Neural cell (in vitro differentiated cells): Measurements from ENCODE around the gene DNAH8. TPM values are rescaled to one million over a fixed set of nuclear protein-coding genes. Genes with fewer than 3 reads are reported as not detected.

Experiments
- H2AFZ ChIP-seq: fragments of 200-600, 300-800 bp; sonication (generic), shearing (Covaris generic); 2 replicates; pipeline ENCODE4 v1.6.0; 2014; ENCODE audit warnings: low read depth, mild to moderate bottlenecking, antibody characterized with exemption, low read length, moderate library complexity
- H3F3A ChIP-seq: fragments of 200-600 bp; shearing (Covaris generic); 2 replicates; pipeline ENCODE4 v1.6.1; 2016; ENCODE audit warnings: mild to moderate bottlenecking, moderate library complexity, mixed read lengths, antibody characterized with exemption, low read length; ENCODE audit not compliant: insufficient read depth, poor library complexity, severe bottlenecking
- H3K27ac ChIP-seq: fragments of 200-600, 300-800 bp; sonication (generic), shearing (Covaris generic); 2 replicates; pipeline ENCODE4 v1.5.1; 2014; ENCODE audit warnings: mild to moderate bottlenecking, low read length, moderate library complexity
- H3K27me3 ChIP-seq: fragments of 300-800, 200-600 bp; sonication (generic), shearing (Covaris generic); 2 replicates; pipeline ENCODE4 v1.6.0; 2014; ENCODE audit warnings: mild to moderate bottlenecking, low read depth, low read length, moderate library complexity; ENCODE audit not compliant: insufficient read depth
- H3K36me3 ChIP-seq: fragments of 300-800, 200-600 bp; sonication (generic), shearing (Covaris generic); 2 replicates; pipeline ENCODE4 v1.5.1; 2014; ENCODE audit warnings: mild to moderate bottlenecking, antibody characterized with exemption, low read length, moderate library complexity; ENCODE audit not compliant: insufficient read depth
- H3K4me2 ChIP-seq: fragments of 300-800, 200-600 bp; sonication (generic), shearing (Covaris generic); 2 replicates; pipeline ENCODE4 v1.6.0; 2014; ENCODE audit warnings: mild to moderate bottlenecking, low read length
- H3K4me3 ChIP-seq: fragments of 300-800, 200-600 bp; sonication (generic), shearing (Covaris generic); 2 replicates; pipeline ENCODE4 v1.5.1; 2014; ENCODE audit warnings: mild to moderate bottlenecking, low read length, moderate library complexity
- H3K79me2 ChIP-seq: fragments of 200-600 bp; shearing (Covaris generic); replicated peaks from 2 replicates; pipeline ENCODE4 v1.6.0; 2014; ENCODE audit warnings: mild to moderate bottlenecking, low read length, moderate library complexity; ENCODE audit not compliant: insufficient read depth
- H3K9ac ChIP-seq: fragments of 300-800, 200-600 bp; sonication (generic), shearing (Covaris generic); 2 replicates; pipeline ENCODE4 v1.6.1; 2016; ENCODE audit warnings: mild to moderate bottlenecking, low read length, mixed read lengths
- H3K9me2 ChIP-seq: fragments of 200-600 bp; shearing (Covaris generic); 2 replicates; pipeline ENCODE4 v1.6.1; 2016; ENCODE audit warnings: mild to moderate bottlenecking, low read length, mixed read lengths; ENCODE audit not compliant: insufficient read depth
- H3K9me3 ChIP-seq: fragments of 200-600, 300-800 bp; sonication (generic), shearing (Covaris generic); 2 replicates; pipeline ENCODE4 v1.6.1; 2016; ENCODE audit warnings: mild to moderate bottlenecking, mixed run types, low read length, moderate library complexity, mixed read lengths
- H4K20me1 ChIP-seq: fragments of 200-600 bp; shearing (Covaris generic); 2 replicates; pipeline ENCODE4 v1.6.1; 2016; ENCODE audit warnings: mild to moderate bottlenecking, mixed run types; ENCODE audit not compliant: insufficient read depth
- EP300 ChIP-seq: fragments of 450-650 bp; conservative IDR thresholded peaks from 2 replicates; pipeline ENCODE4 v1.6.1; 2014; ENCODE audit warnings: antibody characterized with exemption, mild to moderate bottlenecking, moderate library complexity; ENCODE audit not compliant: poor library complexity, severe bottlenecking
- EZH2 ChIP-seq: fragments of 200-600, 300-800 bp; shearing (Covaris generic), sonication (generic); IDR thresholded peaks from 2 replicates; pipeline ENCODE4 v1.6.1; 2014; ENCODE audit warnings: antibody characterized with exemption, low read length, borderline replicate concordance, mild to moderate bottlenecking; ENCODE audit not compliant: insufficient read depth, poor library complexity, severe bottlenecking
- MXI1 ChIP-seq: fragments of 450-650 bp; conservative IDR thresholded peaks from 2 replicates; pipeline ENCODE4 v1.6.1; 2014; ENCODE audit warnings: antibody characterized with exemption, mild to moderate bottlenecking; ENCODE audit not compliant: poor library complexity, severe bottlenecking
- POLR2AphosphoS5 ChIP-seq: IDR thresholded peaks from 2 replicates; pipeline ENCODE4 v1.6.1; 2012
- RAD21 ChIP-seq: fragments of 450-650 bp; conservative IDR thresholded peaks from 2 replicates; pipeline ENCODE4 v1.6.1; 2014; ENCODE audit warnings: antibody characterized with exemption, mild to moderate bottlenecking, moderate library complexity
- SMC3 ChIP-seq: fragments of 450-650 bp; conservative IDR thresholded peaks from 2 replicates; pipeline ENCODE4 v1.6.1; 2014; ENCODE audit warnings: antibody characterized with exemption, mild to moderate bottlenecking, moderate library complexity; ENCODE audit not compliant: poor library complexity
- TAF1 ChIP-seq: IDR thresholded peaks from 2 replicates; pipeline ENCODE4 v1.6.1; 2012; ENCODE audit warnings: low read depth
- polyA plus RNA-seq: library from polyadenylated mRNA; depleted of rRNA; stranded (reverse); fragments of >200 nt; gene quantifications from 2 replicates; pipeline ENCODE4 v1.2.3, GENCODE V29; 2014
- TF ChIP-seq, protein P1 (sequence below): fragments of 450-650 bp; IDR thresholded peaks from 2 replicates; pipeline ENCODE4 v1.5.1; 2014; ENCODE audit warnings: antibody characterized with exemption, mild to moderate bottlenecking, moderate library complexity; ENCODE audit not compliant: poor library complexity, severe bottlenecking
- TF ChIP-seq, protein P2 (sequence below): IDR thresholded peaks from 2 replicates; pipeline ENCODE4 v1.6.1; 2012; ENCODE audit warnings: borderline replicate concordance

DNAH8 gene
- polyA plus RNA-seq, 1 donor from 2014 or later = 0.07 TPM

DNA sequence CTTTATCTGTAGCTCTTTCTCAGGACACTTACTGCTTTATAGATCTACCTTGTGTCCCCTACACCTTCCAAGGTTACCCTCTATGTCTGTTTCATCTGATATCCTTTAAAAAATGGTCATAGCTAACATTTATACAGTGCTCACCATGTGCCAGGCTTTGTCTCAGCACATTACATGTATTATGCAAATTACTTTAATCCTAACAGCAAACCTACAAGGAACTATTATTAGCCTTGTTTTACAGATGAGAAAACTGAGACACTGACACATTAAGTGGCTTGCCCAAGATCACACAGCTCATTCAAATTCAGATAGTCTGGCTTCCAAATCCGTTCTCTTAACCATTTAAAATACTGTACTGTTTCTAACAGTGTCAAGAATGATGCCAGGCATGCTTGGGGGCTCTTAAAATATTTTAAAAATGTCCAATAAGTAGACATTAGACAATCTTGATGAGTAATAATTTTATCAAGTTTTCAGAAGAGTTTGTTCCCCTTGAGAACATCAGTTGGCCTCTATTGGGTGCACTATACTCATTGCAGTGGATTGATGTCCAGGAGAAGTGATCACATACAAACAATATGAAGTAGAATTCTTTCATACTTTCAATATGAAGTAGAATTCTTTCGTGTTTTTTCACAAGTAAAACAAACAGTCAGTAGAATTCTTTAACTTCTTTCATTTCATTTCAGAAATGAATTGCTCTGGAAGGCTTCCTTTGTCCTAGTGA lies 69.6 kb downstream of the DNAH8 start:
- peak overlapping the region; percentile 60 for H3K4me2 ChIP-seq
- H3K9ac ChIP-seq = peak overlapping the region; percentile 36
- peak overlapping the region; percentile 67 for H3K27ac ChIP-seq
- no peaks in the 10 kb centered on the region for H4K20me1 ChIP-seq
- no peaks in the 10 kb centered on the region for H3K9me2 ChIP-seq
- H3K9me3 ChIP-seq = no peaks in the 10 kb centered on the region
- no peaks in the 10 kb centered on the region for H3K27me3 ChIP-seq
- TF ChIP-seq RAD21 (no peak), SMC3 (no peak), EP300 (no peak), MXI1 (no peak), TAF1 (no peak), POLR2AphosphoS5 (no peak), EZH2 (no peak)
- TF ChIP-seq, protein P1, sequence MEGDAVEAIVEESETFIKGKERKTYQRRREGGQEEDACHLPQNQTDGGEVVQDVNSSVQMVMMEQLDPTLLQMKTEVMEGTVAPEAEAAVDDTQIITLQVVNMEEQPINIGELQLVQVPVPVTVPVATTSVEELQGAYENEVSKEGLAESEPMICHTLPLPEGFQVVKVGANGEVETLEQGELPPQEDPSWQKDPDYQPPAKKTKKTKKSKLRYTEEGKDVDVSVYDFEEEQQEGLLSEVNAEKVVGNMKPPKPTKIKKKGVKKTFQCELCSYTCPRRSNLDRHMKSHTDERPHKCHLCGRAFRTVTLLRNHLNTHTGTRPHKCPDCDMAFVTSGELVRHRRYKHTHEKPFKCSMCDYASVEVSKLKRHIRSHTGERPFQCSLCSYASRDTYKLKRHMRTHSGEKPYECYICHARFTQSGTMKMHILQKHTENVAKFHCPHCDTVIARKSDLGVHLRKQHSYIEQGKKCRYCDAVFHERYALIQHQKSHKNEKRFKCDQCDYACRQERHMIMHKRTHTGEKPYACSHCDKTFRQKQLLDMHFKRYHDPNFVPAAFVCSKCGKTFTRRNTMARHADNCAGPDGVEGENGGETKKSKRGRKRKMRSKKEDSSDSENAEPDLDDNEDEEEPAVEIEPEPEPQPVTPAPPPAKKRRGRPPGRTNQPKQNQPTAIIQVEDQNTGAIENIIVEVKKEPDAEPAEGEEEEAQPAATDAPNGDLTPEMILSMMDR = no peak
- TF ChIP-seq, protein P2, sequence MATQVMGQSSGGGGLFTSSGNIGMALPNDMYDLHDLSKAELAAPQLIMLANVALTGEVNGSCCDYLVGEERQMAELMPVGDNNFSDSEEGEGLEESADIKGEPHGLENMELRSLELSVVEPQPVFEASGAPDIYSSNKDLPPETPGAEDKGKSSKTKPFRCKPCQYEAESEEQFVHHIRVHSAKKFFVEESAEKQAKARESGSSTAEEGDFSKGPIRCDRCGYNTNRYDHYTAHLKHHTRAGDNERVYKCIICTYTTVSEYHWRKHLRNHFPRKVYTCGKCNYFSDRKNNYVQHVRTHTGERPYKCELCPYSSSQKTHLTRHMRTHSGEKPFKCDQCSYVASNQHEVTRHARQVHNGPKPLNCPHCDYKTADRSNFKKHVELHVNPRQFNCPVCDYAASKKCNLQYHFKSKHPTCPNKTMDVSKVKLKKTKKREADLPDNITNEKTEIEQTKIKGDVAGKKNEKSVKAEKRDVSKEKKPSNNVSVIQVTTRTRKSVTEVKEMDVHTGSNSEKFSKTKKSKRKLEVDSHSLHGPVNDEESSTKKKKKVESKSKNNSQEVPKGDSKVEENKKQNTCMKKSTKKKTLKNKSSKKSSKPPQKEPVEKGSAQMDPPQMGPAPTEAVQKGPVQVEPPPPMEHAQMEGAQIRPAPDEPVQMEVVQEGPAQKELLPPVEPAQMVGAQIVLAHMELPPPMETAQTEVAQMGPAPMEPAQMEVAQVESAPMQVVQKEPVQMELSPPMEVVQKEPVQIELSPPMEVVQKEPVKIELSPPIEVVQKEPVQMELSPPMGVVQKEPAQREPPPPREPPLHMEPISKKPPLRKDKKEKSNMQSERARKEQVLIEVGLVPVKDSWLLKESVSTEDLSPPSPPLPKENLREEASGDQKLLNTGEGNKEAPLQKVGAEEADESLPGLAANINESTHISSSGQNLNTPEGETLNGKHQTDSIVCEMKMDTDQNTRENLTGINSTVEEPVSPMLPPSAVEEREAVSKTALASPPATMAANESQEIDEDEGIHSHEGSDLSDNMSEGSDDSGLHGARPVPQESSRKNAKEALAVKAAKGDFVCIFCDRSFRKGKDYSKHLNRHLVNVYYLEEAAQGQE = no peak
- H3K79me2 ChIP-seq = no peaks in the 10 kb centered on the region
- no peaks in the 10 kb centered on the region for H3F3A ChIP-seq
- peak overlapping the region; percentile 9 for H2AFZ ChIP-seq
- no peaks in the 10 kb centered on the region for H3K36me3 ChIP-seq
- peak overlapping the region; percentile 13 for H3K4me3 ChIP-seq

DNA sequence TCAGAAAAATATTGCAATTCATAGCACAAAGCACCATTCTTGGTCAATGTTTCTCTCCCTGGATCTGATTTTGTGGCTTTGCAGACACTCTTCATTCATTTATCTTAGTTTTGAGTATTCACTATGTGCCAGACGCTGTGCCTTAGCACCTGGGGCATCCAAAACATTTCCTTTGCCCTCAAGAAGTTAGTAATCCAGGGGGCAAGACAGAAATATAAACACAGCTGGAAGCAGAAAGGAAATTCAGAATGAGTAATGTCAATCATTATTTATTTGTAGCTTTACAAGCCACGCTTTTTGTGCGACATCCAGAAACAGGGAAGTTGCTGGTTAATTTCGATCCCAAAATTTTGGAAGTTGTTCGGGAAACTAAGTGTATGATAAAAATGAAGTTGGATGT lies 71.4 kb downstream of the DNAH8 start:
- no peaks in the 10 kb centered on the region for H3K36me3 ChIP-seq
- no peak overlapping the region for H3K4me2 ChIP-seq

More for the DNA sequence above, 71.4 kb downstream of the DNAH8 start:
- TF ChIP-seq, protein P1 = no peak
- Histone ChIP-seq H3K27me3 (no peaks in the 10 kb centered on the region), H3K79me2 (no peaks in the 10 kb centered on the region), H3K9ac (no peak overlapping the region), H3K9me3 (no peaks in the 10 kb centered on the region), H4K20me1 (no peaks in the 10 kb centered on the region), H3K9me2 (no peaks in the 10 kb centered on the region), H3K4me3 (no peak overlapping the region), H3F3A (no peaks in the 10 kb centered on the region), H2AFZ (no peak overlapping the region), H3K27ac (no peak overlapping the region)
